Suprapubic skin (tissue), 4 donors: ENCODE results near the gene ANKRD18A.

Source experiments
- CTCF ChIP-seq, 2 donors: fragments of 200-600 bp in 1 of 2; fragments of 450-650 bp in 1 of 2; sonication (generic) in 1 of 2; IDR thresholded peaks; one replicate each; pipeline ENCODE4 v1.5.1; 2016 to 2019; ENCODE audit warnings: antibody characterized with exemption in 2 of 2, mild to moderate bottlenecking in 1 of 2, moderate library complexity in 1 of 2
- EP300 ChIP-seq: sonication (generic); formaldehyde crosslinking; IDR thresholded peaks from one replicate; pipeline ENCODE4 v1.6.1; 2017; ENCODE audit warnings: antibody characterized with exemption
- POLR2A ChIP-seq, 2 donors: fragments of 450-650 bp; IDR thresholded peaks; one replicate each; pipeline ENCODE4 v1.6.1; 2017; ENCODE audit warnings: antibody characterized with exemption in 2 of 2, mild to moderate bottlenecking in 2 of 2, moderate library complexity in 2 of 2
- POLR2AphosphoS5 ChIP-seq, 3 donors: sonication (generic); formaldehyde crosslinking; IDR thresholded peaks; one replicate each; pipeline ENCODE4 v1.6.1; 2017; ENCODE audit warnings: antibody characterized with exemption in 3 of 3

DNA sequence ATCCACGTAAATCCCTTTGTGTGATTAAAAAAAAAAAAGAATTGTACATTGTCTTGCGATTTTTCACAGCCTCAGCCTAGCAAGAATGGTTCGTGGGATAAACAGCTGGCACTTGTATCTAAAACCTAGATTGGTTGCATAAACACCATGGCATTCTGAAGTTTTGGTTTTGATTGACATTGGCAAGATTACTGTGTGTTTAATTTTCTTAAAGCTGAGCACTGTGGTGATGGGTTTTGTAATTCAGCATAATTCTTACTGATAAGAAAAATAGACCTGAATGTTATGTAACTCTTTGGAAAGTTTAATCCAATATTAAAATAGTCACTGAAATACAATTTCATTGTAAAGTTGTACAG is 23.4 kb upstream of the ANKRD18A start:
- TF ChIP-seq CTCF (IDR thresholded peaks at IDR 0.05) (no peak), POLR2A (IDR thresholded peaks at IDR 0.05) (no peak), EP300 (no peak), POLR2AphosphoS5 (IDR thresholded peaks at IDR 0.05) (no peak)
